Measurements from ENCODE around the gene TNKS2.

Gene TNKS2

DNA sequence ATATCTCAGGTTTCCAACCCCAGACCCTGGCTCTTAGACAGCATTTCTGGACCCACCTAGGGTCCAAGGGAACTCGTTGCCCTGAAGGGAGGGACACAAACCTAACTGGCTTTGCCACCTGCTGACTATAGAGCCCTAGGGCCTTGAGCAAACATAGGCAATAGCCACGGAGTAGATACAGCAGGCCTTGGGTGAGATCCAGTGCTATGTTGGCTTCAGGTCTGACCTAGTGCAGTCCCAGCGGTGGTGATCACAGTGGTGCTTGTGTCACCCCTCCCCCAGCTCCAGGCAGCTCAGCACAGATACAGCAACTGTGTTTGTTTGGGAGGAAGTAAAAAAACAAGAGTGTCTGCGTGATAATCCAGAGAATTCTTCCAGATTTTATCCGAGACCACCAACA is 9.7 kb upstream of the TNKS2 start:
- Histone ChIP-seq H3K9me3 (ENCODE audit: control insufficient read depth in 2 of 2, low read length in 2 of 2) (no peaks in the 10 kb centered on the region), H3K4me1 (ENCODE audit: control insufficient read depth in 2 of 2, insufficient read depth in 2 of 2, low read length in 2 of 2) (no peaks in the 10 kb centered on the region), H3K27me3 (ENCODE audit: control insufficient read depth in 2 of 2, insufficient read depth in 2 of 2, low read length in 2 of 2) (no peaks in the 10 kb centered on the region), H3K4me3 (ENCODE audit: low read length in 2 of 2) (no peak overlapping the region), H3K27ac (ENCODE audit: low read depth in 2 of 2, low read length in 2 of 2) (no peak overlapping the region), H3K9ac (ENCODE audit: low read depth in 1 of 2, low read length in 2 of 2) (no peak overlapping the region), H3K36me3 (ENCODE audit: control insufficient read depth in 2 of 2, insufficient read depth in 2 of 2, low read length in 2 of 2) (no peaks in the 10 kb centered on the region)

DNA sequence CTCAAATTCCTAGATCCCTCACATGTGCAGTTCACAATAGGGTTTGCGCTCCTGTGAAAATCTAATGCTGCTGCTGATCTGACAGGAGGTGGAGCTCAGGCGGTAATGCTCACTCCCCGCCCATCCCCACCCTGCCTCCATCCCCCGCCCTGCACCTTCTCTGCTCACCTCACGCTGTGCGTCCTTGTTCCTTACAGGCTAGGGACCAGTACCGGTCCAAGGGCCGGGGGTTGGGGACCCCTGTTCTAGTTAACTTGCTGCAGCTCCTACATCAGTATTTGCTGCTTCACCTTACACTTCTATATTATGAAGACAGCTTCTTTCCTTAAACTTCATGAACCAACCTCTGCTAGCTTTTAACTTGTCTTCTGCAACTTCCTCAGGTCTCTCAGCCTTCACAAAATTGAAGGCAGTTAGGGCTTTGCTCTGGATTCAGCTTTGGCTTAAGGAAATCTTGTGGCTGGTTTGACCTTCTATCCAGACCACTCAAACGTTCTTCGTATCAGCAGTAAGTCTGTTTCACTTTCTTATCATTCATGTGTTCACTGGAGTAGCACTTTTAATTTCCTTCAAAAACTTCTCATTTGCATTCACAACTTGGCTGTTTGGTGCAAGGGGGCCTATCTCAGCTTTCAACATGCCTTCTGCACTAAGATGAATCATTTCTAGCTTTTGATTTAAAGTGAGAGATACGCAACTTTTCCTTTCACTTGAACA is 1.7 kb upstream of the TNKS2 start:
- H3K4me1 ChIP-seq (ENCODE audit: control insufficient read depth in 2 of 2, insufficient read depth in 2 of 2, low read length in 2 of 2) = peaks cover 19 to 25% of the 10 kb centered on the region in 2 donors

DNA sequence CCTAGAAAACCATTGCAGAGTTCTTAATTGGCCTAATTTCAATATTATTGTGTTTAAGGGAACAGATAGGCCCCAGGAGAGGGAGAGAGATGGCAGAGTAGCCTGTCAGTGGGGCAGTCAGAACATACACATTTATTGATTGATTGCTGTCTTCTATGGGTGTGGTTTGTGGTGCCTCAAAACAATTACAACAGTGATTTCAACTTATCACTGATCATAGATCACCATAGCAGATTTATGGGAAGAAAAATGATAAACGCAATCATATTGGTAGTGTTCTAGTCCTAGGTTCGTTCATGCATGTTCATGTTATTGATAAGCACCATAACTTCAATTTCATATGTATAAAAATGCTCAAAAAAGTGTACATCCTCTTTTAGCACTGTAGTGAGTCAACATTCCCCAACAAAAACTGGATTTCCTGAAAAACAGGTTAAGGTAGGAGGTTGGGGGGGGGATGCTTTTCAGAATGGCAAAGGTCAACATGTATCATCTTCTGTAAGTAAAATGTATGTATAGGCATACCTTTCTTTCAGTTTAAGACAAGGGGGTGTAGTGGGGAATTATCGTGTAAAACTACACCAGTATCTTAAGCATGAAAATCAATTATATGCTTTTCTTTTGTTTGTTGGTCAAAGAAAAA is 1.1 kb upstream of the TNKS2 start:
- H3K9me3 ChIP-seq (ENCODE audit: control insufficient read depth in 2 of 2, low read length in 2 of 2) = no peaks in the 10 kb centered on the region
- no peaks in the 10 kb centered on the region for H3K27me3 ChIP-seq (ENCODE audit: control insufficient read depth in 2 of 2, insufficient read depth in 2 of 2, low read length in 2 of 2)
- H3K4me3 ChIP-seq (ENCODE audit: low read length in 2 of 2) = peak overlapping the region; percentile 95 to 97
- peaks cover 19 to 25% of the 10 kb centered on the region in 2 donors for H3K4me1 ChIP-seq (ENCODE audit: control insufficient read depth in 2 of 2, insufficient read depth in 2 of 2, low read length in 2 of 2)
- H3K9ac ChIP-seq (ENCODE audit: low read depth in 1 of 2, low read length in 2 of 2) = peak overlapping the region; percentile 94 to 99
- H3K36me3 ChIP-seq (ENCODE audit: control insufficient read depth in 2 of 2, insufficient read depth in 2 of 2, low read length in 2 of 2) = no peaks in the 10 kb centered on the region
- H3K27ac ChIP-seq (ENCODE audit: low read depth in 2 of 2, low read length in 2 of 2) = peak overlapping the region; percentile 97 to 98

More for the DNA sequence above, 1.7 kb upstream of the TNKS2 start:
- H3K9me3 ChIP-seq (ENCODE audit: control insufficient read depth in 2 of 2, low read length in 2 of 2) = no peaks in the 10 kb centered on the region
- no peaks in the 10 kb centered on the region for H3K27me3 ChIP-seq (ENCODE audit: control insufficient read depth in 2 of 2, insufficient read depth in 2 of 2, low read length in 2 of 2)
- peak overlapping the region; percentile 53 to 73 for H3K9ac ChIP-seq (ENCODE audit: low read depth in 1 of 2, low read length in 2 of 2)
- H3K27ac ChIP-seq (ENCODE audit: low read depth in 2 of 2, low read length in 2 of 2) = peak overlapping the region; percentile 74 to 97
- H3K4me3 ChIP-seq (ENCODE audit: low read length in 2 of 2) = peak overlapping the region; percentile 95 to 97
- no peaks in the 10 kb centered on the region for H3K36me3 ChIP-seq (ENCODE audit: control insufficient read depth in 2 of 2, insufficient read depth in 2 of 2, low read length in 2 of 2)

DNA sequence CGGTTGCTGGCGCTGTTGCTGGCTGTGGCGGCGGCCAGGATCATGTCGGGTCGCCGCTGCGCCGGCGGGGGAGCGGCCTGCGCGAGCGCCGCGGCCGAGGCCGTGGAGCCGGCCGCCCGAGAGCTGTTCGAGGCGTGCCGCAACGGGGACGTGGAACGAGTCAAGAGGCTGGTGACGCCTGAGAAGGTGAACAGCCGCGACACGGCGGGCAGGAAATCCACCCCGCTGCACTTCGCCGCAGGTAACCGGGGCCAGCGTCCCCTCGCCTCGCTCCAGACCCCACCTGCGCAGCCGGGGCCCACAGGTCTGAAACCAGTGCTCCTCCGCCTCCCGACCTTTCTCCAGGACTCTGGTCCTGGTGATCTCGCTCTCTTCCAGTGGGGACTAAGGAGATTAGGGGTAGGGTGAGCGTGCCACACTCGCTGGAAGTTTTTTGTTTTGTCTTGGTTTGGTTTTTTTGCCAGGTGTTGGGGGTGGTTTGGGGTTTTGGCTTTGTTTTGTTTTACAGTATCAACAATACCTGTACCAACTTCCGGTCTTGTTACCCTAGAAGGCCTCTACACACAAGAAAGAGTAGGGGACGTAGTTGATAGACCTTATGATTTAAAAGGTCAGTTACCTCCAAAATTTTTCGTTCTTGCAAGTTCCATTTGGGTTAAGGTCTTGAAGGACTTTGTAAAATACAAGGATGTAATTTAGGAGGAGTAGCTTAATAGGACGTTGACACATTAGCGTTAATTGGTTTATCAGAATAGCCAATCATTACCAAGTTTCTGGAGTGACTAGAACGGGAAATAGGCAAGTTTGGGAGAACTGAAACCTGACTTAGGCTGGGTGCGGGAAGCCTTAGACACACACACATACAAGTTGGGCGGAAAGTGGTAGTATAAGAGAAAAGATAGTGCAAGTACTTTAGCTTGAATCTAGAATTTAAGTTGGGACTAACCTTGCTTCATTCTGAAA is 704 bp downstream of the TNKS2 start:
- H3K9me3 ChIP-seq (ENCODE audit: control insufficient read depth in 2 of 2, low read length in 2 of 2) = no peaks in the 10 kb centered on the region
- no peaks in the 10 kb centered on the region for H3K27me3 ChIP-seq (ENCODE audit: control insufficient read depth in 2 of 2, insufficient read depth in 2 of 2, low read length in 2 of 2)
- no peaks in the 10 kb centered on the region for H3K36me3 ChIP-seq (ENCODE audit: control insufficient read depth in 2 of 2, insufficient read depth in 2 of 2, low read length in 2 of 2)
- H3K4me1 ChIP-seq (ENCODE audit: control insufficient read depth in 2 of 2, insufficient read depth in 2 of 2, low read length in 2 of 2) = peaks cover 19 to 25% of the 10 kb centered on the region in 2 donors
- H3K4me3 ChIP-seq (ENCODE audit: low read length in 2 of 2) = peak overlapping the region; percentile 95 to 97
- H3K27ac ChIP-seq (ENCODE audit: low read depth in 2 of 2, low read length in 2 of 2) = peak overlapping the region; percentile 97 to 98
- peak overlapping the region; percentile 94 to 99 for H3K9ac ChIP-seq (ENCODE audit: low read depth in 1 of 2, low read length in 2 of 2)

DNA sequence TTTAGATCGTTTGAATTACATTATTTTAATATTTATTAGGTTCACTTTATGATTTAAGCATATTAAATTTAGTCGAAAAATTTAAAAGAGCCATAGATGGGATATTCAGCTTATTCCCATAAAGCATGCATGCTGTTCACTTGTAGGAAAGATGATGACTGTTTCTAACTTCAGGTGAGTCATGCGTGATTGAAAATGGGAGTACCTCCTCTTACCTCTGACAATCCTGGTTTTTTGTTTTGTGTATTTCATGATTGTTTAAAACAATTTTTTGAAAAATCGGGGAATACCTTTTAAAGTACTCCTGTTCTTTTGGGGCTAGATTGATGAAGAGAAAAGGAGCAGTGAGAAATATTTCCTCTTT is 1.4 kb downstream of the TNKS2 start:
- Histone ChIP-seq H3K27me3 (ENCODE audit: control insufficient read depth in 2 of 2, insufficient read depth in 2 of 2, low read length in 2 of 2) (no peaks in the 10 kb centered on the region), H3K9me3 (ENCODE audit: control insufficient read depth in 2 of 2, low read length in 2 of 2) (no peaks in the 10 kb centered on the region), H3K4me1 (ENCODE audit: control insufficient read depth in 2 of 2, insufficient read depth in 2 of 2, low read length in 2 of 2) (peaks cover 19 to 25% of the 10 kb centered on the region in 2 donors), H3K9ac (ENCODE audit: low read depth in 1 of 2, low read length in 2 of 2) (peak overlapping the region in 1 of 2 donors; percentile 99), H3K27ac (ENCODE audit: low read depth in 2 of 2, low read length in 2 of 2) (peak overlapping the region in 1 of 2 donors; percentile 97), H3K36me3 (ENCODE audit: control insufficient read depth in 2 of 2, insufficient read depth in 2 of 2, low read length in 2 of 2) (no peaks in the 10 kb centered on the region), H3K4me3 (ENCODE audit: low read length in 2 of 2) (peak overlapping the region; percentile 95 to 97)

- Histone ChIP-seq H3K4me3 (ENCODE audit: low read length in 2 of 2) (peak overlapping the region; percentile 95 to 97), H3K36me3 (ENCODE audit: control insufficient read depth in 2 of 2, insufficient read depth in 2 of 2, low read length in 2 of 2) (peaks cover 0 to 2% of the 10 kb centered on the region in 2 donors), H3K9ac (ENCODE audit: low read depth in 1 of 2, low read length in 2 of 2) (peak overlapping the region in 1 of 2 donors; percentile 99), H3K9me3 (ENCODE audit: control insufficient read depth in 2 of 2, low read length in 2 of 2) (no peaks in the 10 kb centered on the region), H3K27ac (ENCODE audit: low read depth in 2 of 2, low read length in 2 of 2) (no peak overlapping the region), H3K4me1 (ENCODE audit: control insufficient read depth in 2 of 2, insufficient read depth in 2 of 2, low read length in 2 of 2) (peaks cover 19 to 25% of the 10 kb centered on the region in 2 donors), H3K27me3 (ENCODE audit: control insufficient read depth in 2 of 2, insufficient read depth in 2 of 2, low read length in 2 of 2) (no peaks in the 10 kb centered on the region)
Measured at GRCh38 chr10:91800182-91800581, 2.0 kb downstream of the TNKS2 start.

- Histone ChIP-seq H3K4me3 (ENCODE audit: low read length in 2 of 2) (no peak overlapping the region), H3K9ac (ENCODE audit: low read depth in 1 of 2, low read length in 2 of 2) (no peak overlapping the region), H3K4me1 (ENCODE audit: control insufficient read depth in 2 of 2, insufficient read depth in 2 of 2, low read length in 2 of 2) (peaks cover 19 to 25% of the 10 kb centered on the region in 2 donors), H3K36me3 (ENCODE audit: control insufficient read depth in 2 of 2, insufficient read depth in 2 of 2, low read length in 2 of 2) (peaks cover 0 to 4% of the 10 kb centered on the region in 2 donors), H3K27me3 (ENCODE audit: control insufficient read depth in 2 of 2, insufficient read depth in 2 of 2, low read length in 2 of 2) (no peaks in the 10 kb centered on the region), H3K27ac (ENCODE audit: low read depth in 2 of 2, low read length in 2 of 2) (no peak overlapping the region), H3K9me3 (ENCODE audit: control insufficient read depth in 2 of 2, low read length in 2 of 2) (no peaks in the 10 kb centered on the region)
Measured at GRCh38 chr10:91800756-91801155, 2.5 kb downstream of the TNKS2 start.

- Histone ChIP-seq H3K27ac (ENCODE audit: low read depth in 2 of 2, low read length in 2 of 2) (no peak overlapping the region), H3K9ac (ENCODE audit: low read depth in 1 of 2, low read length in 2 of 2) (no peak overlapping the region), H3K4me1 (ENCODE audit: control insufficient read depth in 2 of 2, insufficient read depth in 2 of 2, low read length in 2 of 2) (peaks cover 12 to 13% of the 10 kb centered on the region in 2 donors), H3K9me3 (ENCODE audit: control insufficient read depth in 2 of 2, low read length in 2 of 2) (no peaks in the 10 kb centered on the region), H3K36me3 (ENCODE audit: control insufficient read depth in 2 of 2, insufficient read depth in 2 of 2, low read length in 2 of 2) (peaks cover 2 to 4% of the 10 kb centered on the region in 2 donors), H3K27me3 (ENCODE audit: control insufficient read depth in 2 of 2, insufficient read depth in 2 of 2, low read length in 2 of 2) (no peaks in the 10 kb centered on the region), H3K4me3 (ENCODE audit: low read length in 2 of 2) (no peak overlapping the region)
Measured at GRCh38 chr10:91803386-91804125, 5.3 kb downstream of the TNKS2 start.

GRCh38 chr10:91804126-91804510 is 5.9 kb downstream of the TNKS2 start:
- H3K27me3 ChIP-seq (ENCODE audit: control insufficient read depth in 2 of 2, insufficient read depth in 2 of 2, low read length in 2 of 2) = no peaks in the 10 kb centered on the region
- H3K9ac ChIP-seq (ENCODE audit: low read depth in 1 of 2, low read length in 2 of 2) = no peak overlapping the region
- H3K27ac ChIP-seq (ENCODE audit: low read depth in 2 of 2, low read length in 2 of 2) = no peak overlapping the region
- H3K9me3 ChIP-seq (ENCODE audit: control insufficient read depth in 2 of 2, low read length in 2 of 2) = no peaks in the 10 kb centered on the region
- H3K4me1 ChIP-seq (ENCODE audit: control insufficient read depth in 2 of 2, insufficient read depth in 2 of 2, low read length in 2 of 2) = peaks cover 12 to 13% of the 10 kb centered on the region in 2 donors
- H3K36me3 ChIP-seq (ENCODE audit: control insufficient read depth in 2 of 2, insufficient read depth in 2 of 2, low read length in 2 of 2) = peaks cover 2 to 4% of the 10 kb centered on the region in 2 donors
- H3K4me3 ChIP-seq (ENCODE audit: low read length in 2 of 2) = no peak overlapping the region

Data from mucosa of rectum (tissue), 2 donors.